ENCODE measurements around the gene HS6ST2. TPM values are rescaled to one million over a fixed set of nuclear protein-coding genes. Genes with fewer than 3 reads are reported as not detected.

HS6ST2 gene
- total RNA-seq, 1 experiment from 2014 or later = 0.26 TPM

- H3K36me3 ChIP-seq (ENCODE audit: control insufficient read depth, insufficient read depth, low read length) = no peaks in the 10 kb centered on the region
- in situ Hi-C loops (cut with HindIII; ENCODE audit: low pct_unique_long_range_greater_than_20kb, low sequenced_read_pairs) (no loop called here), intact Hi-C loops (cut with micrococcal nuclease; ENCODE audit: unreplicated experiment) (loop anchor here (2.0 kb wide), 1 partner anchor 403 kb away; no protein-coding TSS in a partner anchor)
- peak; percentile 81 for ATAC-seq
- CTCF ChIA-PET = interaction anchor here (0.7 to 1.4 kb wide), 7 partner anchors 9 to 550 kb away, joined by 3 to 10 read pairs (median 4); no protein-coding TSS in a partner anchor
- peaks cover 20% of the 10 kb centered on the region for H3K27me3 ChIP-seq (ENCODE audit: control insufficient read depth, insufficient read depth, low read length)
- H3K4me3 ChIP-seq (ENCODE audit: low read depth in 2 of 2, low read length in 2 of 2) = no peak overlapping the region
- POLR2A ChIA-PET = no interaction called here
- H3K27ac ChIP-seq (ENCODE audit: low read length) = no peak overlapping the region
- peak; percentile 75 for TF ChIP-seq CTCF (IDR thresholded peaks at IDR 0.05)
- TF ChIP-seq TCF7L2 (IDR thresholded peaks at IDR 0.05; ENCODE audit: low read depth, low read length) = no peak
- TF ChIP-seq POLR2AphosphoS5 (IDR thresholded peaks at IDR 0.05; ENCODE audit: low read depth, low read length) = no peak
- TF ChIP-seq, protein P1, sequence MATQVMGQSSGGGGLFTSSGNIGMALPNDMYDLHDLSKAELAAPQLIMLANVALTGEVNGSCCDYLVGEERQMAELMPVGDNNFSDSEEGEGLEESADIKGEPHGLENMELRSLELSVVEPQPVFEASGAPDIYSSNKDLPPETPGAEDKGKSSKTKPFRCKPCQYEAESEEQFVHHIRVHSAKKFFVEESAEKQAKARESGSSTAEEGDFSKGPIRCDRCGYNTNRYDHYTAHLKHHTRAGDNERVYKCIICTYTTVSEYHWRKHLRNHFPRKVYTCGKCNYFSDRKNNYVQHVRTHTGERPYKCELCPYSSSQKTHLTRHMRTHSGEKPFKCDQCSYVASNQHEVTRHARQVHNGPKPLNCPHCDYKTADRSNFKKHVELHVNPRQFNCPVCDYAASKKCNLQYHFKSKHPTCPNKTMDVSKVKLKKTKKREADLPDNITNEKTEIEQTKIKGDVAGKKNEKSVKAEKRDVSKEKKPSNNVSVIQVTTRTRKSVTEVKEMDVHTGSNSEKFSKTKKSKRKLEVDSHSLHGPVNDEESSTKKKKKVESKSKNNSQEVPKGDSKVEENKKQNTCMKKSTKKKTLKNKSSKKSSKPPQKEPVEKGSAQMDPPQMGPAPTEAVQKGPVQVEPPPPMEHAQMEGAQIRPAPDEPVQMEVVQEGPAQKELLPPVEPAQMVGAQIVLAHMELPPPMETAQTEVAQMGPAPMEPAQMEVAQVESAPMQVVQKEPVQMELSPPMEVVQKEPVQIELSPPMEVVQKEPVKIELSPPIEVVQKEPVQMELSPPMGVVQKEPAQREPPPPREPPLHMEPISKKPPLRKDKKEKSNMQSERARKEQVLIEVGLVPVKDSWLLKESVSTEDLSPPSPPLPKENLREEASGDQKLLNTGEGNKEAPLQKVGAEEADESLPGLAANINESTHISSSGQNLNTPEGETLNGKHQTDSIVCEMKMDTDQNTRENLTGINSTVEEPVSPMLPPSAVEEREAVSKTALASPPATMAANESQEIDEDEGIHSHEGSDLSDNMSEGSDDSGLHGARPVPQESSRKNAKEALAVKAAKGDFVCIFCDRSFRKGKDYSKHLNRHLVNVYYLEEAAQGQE (IDR thresholded peaks at IDR 0.05; ENCODE audit: insufficient read depth in 1 of 2, low read depth in 2 of 2, low read length in 1 of 2) = no peak
- peak; percentile 30 for DNase-seq (ENCODE audit: low read depth, low spot score)
- no TSS peak for BruUV-seq (replicated peaks)
- no peaks in the 10 kb centered on the region for H3K9me3 ChIP-seq (ENCODE audit: control insufficient read depth, insufficient read depth, low read depth, low read length)
- H3K4me1 ChIP-seq (ENCODE audit: control insufficient read depth, insufficient read depth, low read length) = no peaks in the 10 kb centered on the region
These were observed 326.7 kb downstream of the HS6ST2 start for GRCh38 chrX:132631579-132632232.

GRCh38 chrX:132624466-132624865 is 334.0 kb downstream of the HS6ST2 start:
- ChIA-PET POLR2A (no interaction called here), CTCF (no interaction called here)
- in situ Hi-C loops (cut with HindIII; ENCODE audit: low pct_unique_long_range_greater_than_20kb, low sequenced_read_pairs) = no loop called here

More at GRCh38 chrX:132624466-132624865, 334.0 kb downstream of the HS6ST2 start:
- Histone ChIP-seq H3K27me3 (ENCODE audit: control insufficient read depth, insufficient read depth, low read length) (peaks cover 21% of the 10 kb centered on the region), H3K4me3 (ENCODE audit: low read depth in 2 of 2, low read length in 2 of 2) (no peak overlapping the region), H3K4me1 (ENCODE audit: control insufficient read depth, insufficient read depth, low read length) (no peaks in the 10 kb centered on the region), H3K27ac (ENCODE audit: low read length) (no peak overlapping the region), H3K36me3 (ENCODE audit: control insufficient read depth, insufficient read depth, low read length) (no peaks in the 10 kb centered on the region), H3K9me3 (ENCODE audit: control insufficient read depth, insufficient read depth, low read depth, low read length) (no peaks in the 10 kb centered on the region)
- TF ChIP-seq SIN3A (IDR thresholded peaks at IDR 0.05; ENCODE audit: borderline replicate concordance, insufficient read depth, low read depth, low read length) = no peak
- no peak for TF ChIP-seq CTCF (IDR thresholded peaks at IDR 0.05)
- TF ChIP-seq, protein P1 (IDR thresholded peaks at IDR 0.05; ENCODE audit: insufficient read depth in 1 of 2, low read depth in 2 of 2, low read length in 1 of 2) = no peak
- TF ChIP-seq TCF7L2 (IDR thresholded peaks at IDR 0.05; ENCODE audit: low read depth, low read length) = no peak
- no peak for TF ChIP-seq POLR2AphosphoS5 (IDR thresholded peaks at IDR 0.05; ENCODE audit: low read depth, low read length)
- no TSS peak for BruUV-seq (replicated peaks)
- intact Hi-C loops (cut with micrococcal nuclease; ENCODE audit: unreplicated experiment) = loop anchor here (10.0 kb wide), 1 partner anchor 530 kb away; no protein-coding TSS in a partner anchor
- ATAC-seq (no peak), DNase-seq (ENCODE audit: low read depth, low spot score) (no peak)
